ENCODE data around the gene RYK.
A peak's percentile ranks its signal among the peaks of the same experiment; 100 is the strongest.

RYK gene

GRCh38 chr3:134267996-134268395, 17.3 kb upstream of the RYK start (continued):
- TF ChIP-seq ZNF580 (tag by site-specific recombination; IDR thresholded peaks at IDR 0.05) (no peak), ZNF529 (tag by site-specific recombination; IDR thresholded peaks at IDR 0.05; ENCODE audit: insufficient replicate concordance) (no peak), GLIS2 (tag by site-specific recombination; IDR thresholded peaks at IDR 0.05) (no peak), ZNF658 (tag by site-specific recombination; IDR thresholded peaks at IDR 0.05) (no peak)

GRCh38 chr3:134260987-134261386, 10.3 kb upstream of the RYK start:
- H3K4me3 ChIP-seq (ENCODE audit: low read depth, low read length) = no peak overlapping the region
- H3K36me3 ChIP-seq (ENCODE audit: control insufficient read depth in 2 of 2, insufficient read depth in 1 of 2, low read length in 2 of 2) = no peaks in the 10 kb centered on the region
- no peak for TF ChIP-seq GLIS2 (tag by site-specific recombination; IDR thresholded peaks at IDR 0.05)
- TF ChIP-seq CTCF (tag by site-specific recombination; IDR thresholded peaks at IDR 0.05) = no peak
- TF ChIP-seq ZNF169 (tag by site-specific recombination; IDR thresholded peaks at IDR 0.05) = no peak
- TF ChIP-seq ZBTB17 (tag by site-specific recombination; IDR thresholded peaks at IDR 0.05) = peak; percentile 29; the same call in 1 of the 2 replicates
- TF ChIP-seq GLIS1 (tag by site-specific recombination; IDR thresholded peaks at IDR 0.05) = peak; percentile 66
- peak; percentile 23; the same call in 1 of the 2 replicates for TF ChIP-seq ZIC2 (tag by site-specific recombination; IDR thresholded peaks at IDR 0.05)
- no peak for TF ChIP-seq ZNF16 (tag by site-specific recombination; IDR thresholded peaks at IDR 0.05; ENCODE audit: low read depth)
- no peak for TF ChIP-seq ZNF707 (tag by site-specific recombination; IDR thresholded peaks at IDR 0.05)
- no peak for TF ChIP-seq FEZF1 (tag by site-specific recombination; IDR thresholded peaks at IDR 0.05)
- TF ChIP-seq ZNF23 (tag by site-specific recombination; IDR thresholded peaks at IDR 0.05; ENCODE audit: borderline replicate concordance) = no peak
- no peak for TF ChIP-seq ZNF549 (tag by site-specific recombination; IDR thresholded peaks at IDR 0.05)
- TF ChIP-seq ZNF660 (tag by site-specific recombination; IDR thresholded peaks at IDR 0.05) = no peak
- no peak for TF ChIP-seq ZNF692 (tag by site-specific recombination; IDR thresholded peaks at IDR 0.05)
- TF ChIP-seq SCRT1 (tag by site-specific recombination; IDR thresholded peaks at IDR 0.05; ENCODE audit: borderline replicate concordance) = no peak
- H3K9me3 ChIP-seq (ENCODE audit: control insufficient read depth, insufficient read depth, low read depth, low read length) = no peaks in the 10 kb centered on the region
- 0 out of 2 replicates have a peak, but pooled peaks cover 2% of the 10 kb centered on the region for H3K4me1 ChIP-seq (ENCODE audit: control insufficient read depth, insufficient read depth, low read length)
- CTCF ChIA-PET = interaction anchor here (0.6 to 2.0 kb wide), 4 partner anchors 37 to 1971 kb away, joined by 3 to 6 read pairs (median 4); no protein-coding TSS in a partner anchor
- POLR2A ChIA-PET = no interaction called here
- H3K27ac ChIP-seq (ENCODE audit: extremely low read depth, low read depth, low read length) = no peak overlapping the region

- POLR2A ChIA-PET = no interaction called here
- Histone ChIP-seq H3K4me3 (ENCODE audit: low read depth, low read length) (no peak overlapping the region), H3K36me3 (ENCODE audit: control insufficient read depth in 2 of 2, insufficient read depth in 1 of 2, low read length in 2 of 2) (no peaks in the 10 kb centered on the region), H3K9me3 (ENCODE audit: control insufficient read depth, insufficient read depth, low read depth, low read length) (no peaks in the 10 kb centered on the region), H3K27ac (ENCODE audit: extremely low read depth, low read depth, low read length) (no peak overlapping the region), H3K4me1 (ENCODE audit: control insufficient read depth, insufficient read depth, low read length) (0 out of 2 replicates have a peak, but pooled peaks cover 2% of the 10 kb centered on the region)
- CTCF ChIA-PET = no interaction called here
- TF ChIP-seq ZSCAN23 (tag by site-specific recombination; IDR thresholded peaks at IDR 0.05) = no peak
Observed at GRCh38 chr3:134258761-134259347, 8.2 kb upstream of the RYK start.

Data from HEK293 (cell line).